Hepatocyte (in vitro differentiated cells): ENCODE results near the gene APRT.

ENCODE experiments used
- EZH2 ChIP-seq: fragments of 200-600 bp; sonication (generic); IDR thresholded peaks from 2 replicates; pipeline ENCODE4 v1.6.1; 2016; ENCODE audit warnings: antibody characterized with exemption, mild to moderate bottlenecking, borderline replicate concordance
- EZH2phosphoT487 ChIP-seq: fragments of 200-600 bp; sonication (generic); IDR thresholded peaks from one replicate; pipeline ENCODE4 v1.6.1; 2018; ENCODE audit warnings: antibody characterized with exemption, mild to moderate bottlenecking, low read depth, moderate library complexity; ENCODE audit not compliant: unreplicated experiment, severe bottlenecking
- TF ChIP-seq, protein P1 (sequence below): fragments of 200-600 bp; sonication (generic); IDR thresholded peaks from 2 replicates; pipeline ENCODE4 v1.5.1; 2016; ENCODE audit warnings: antibody characterized with exemption, mild to moderate bottlenecking; ENCODE audit not compliant: poor library complexity

DNA sequence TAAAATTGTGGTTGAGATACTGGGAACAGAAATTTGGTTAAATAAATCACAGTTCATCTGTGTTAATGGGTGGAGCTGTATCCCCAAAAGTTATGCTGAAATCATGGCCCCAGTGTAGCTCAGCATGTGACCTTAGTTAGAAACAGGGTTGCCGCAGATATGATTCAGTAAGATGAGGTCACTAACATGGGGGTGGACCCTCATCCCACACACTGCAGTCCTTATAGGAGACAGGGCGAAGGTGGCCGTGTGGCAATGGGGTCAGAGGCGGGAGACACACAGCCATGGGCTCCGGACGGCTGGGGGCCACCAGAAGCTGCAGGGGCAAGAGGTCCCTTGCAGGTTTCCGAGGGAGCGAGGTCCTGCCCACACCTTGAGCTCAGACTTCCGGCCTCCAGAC, 34.4 kb upstream of the APRT start:
- TF ChIP-seq, protein P1, sequence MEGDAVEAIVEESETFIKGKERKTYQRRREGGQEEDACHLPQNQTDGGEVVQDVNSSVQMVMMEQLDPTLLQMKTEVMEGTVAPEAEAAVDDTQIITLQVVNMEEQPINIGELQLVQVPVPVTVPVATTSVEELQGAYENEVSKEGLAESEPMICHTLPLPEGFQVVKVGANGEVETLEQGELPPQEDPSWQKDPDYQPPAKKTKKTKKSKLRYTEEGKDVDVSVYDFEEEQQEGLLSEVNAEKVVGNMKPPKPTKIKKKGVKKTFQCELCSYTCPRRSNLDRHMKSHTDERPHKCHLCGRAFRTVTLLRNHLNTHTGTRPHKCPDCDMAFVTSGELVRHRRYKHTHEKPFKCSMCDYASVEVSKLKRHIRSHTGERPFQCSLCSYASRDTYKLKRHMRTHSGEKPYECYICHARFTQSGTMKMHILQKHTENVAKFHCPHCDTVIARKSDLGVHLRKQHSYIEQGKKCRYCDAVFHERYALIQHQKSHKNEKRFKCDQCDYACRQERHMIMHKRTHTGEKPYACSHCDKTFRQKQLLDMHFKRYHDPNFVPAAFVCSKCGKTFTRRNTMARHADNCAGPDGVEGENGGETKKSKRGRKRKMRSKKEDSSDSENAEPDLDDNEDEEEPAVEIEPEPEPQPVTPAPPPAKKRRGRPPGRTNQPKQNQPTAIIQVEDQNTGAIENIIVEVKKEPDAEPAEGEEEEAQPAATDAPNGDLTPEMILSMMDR, result no peak
- TF ChIP-seq EZH2phosphoT487, result no peak
- TF ChIP-seq EZH2, result no peak
